Measurements from ENCODE around the gene GPR33.
A peak's percentile ranks its signal among the peaks of the same experiment; 100 is the strongest.
"Not testable (repeated sequence)": the region's sequence is repeated elsewhere in the genome, so short reads cannot be mapped to it uniquely, and the experiment has no call there.

The GPR33 gene

GRCh38 chr14:31457665-31458659 lies 29.9 kb downstream of the GPR33 start:
- no peak for DNase-seq

- peak; percentile 80 to 85 (median 82) for DNase-seq
Observed at GRCh38 chr14:31456841-31457664, 30.8 kb downstream of the GPR33 start, which contains the start of gene DTD2. DTD2 (minus strand) TSS chr14:31457506; CDS start chr14:31457393, 113 bp downstream.

- no peak for DNase-seq
Observed at GRCh38 chr14:31449971-31450610, 37.7 kb downstream of the GPR33 start.

- DNase-seq: no peak
Observed at GRCh38 chr14:31449136-31449535, 38.7 kb downstream of the GPR33 start.

GRCh38 chr14:31445703-31446102 lies 42.1 kb downstream of the GPR33 start:
- DNase-seq: no peak

GRCh38 chr14:31442284-31442683 lies 45.6 kb downstream of the GPR33 start:
- no peak for DNase-seq

GRCh38 chr14:31441273-31442111 lies 46.3 kb downstream of the GPR33 start:
- DNase-seq: no peak

GRCh38 chr14:31440280-31440679 lies 47.6 kb downstream of the GPR33 start:
- no peak for DNase-seq

GRCh38 chr14:31439561-31439960 lies 48.3 kb downstream of the GPR33 start:
- no peak for DNase-seq

GRCh38 chr14:31437045-31437691 lies 50.7 kb downstream of the GPR33 start:
- not testable (repeated sequence) for DNase-seq

GRCh38 chr14:31435276-31435675 lies 52.6 kb downstream of the GPR33 start:
- no peak for DNase-seq
